ACC112 (cell line): ENCODE data around the gene CDC14A.

Source experiments
- H2AFZ ChIP-seq: fragments of 200-600 bp; sonication (generic); one replicate; pipeline ENCODE4 v1.6.0; 2017; ENCODE audit warnings: antibody characterized with exemption, low read length; ENCODE audit not compliant: unreplicated experiment
- H3K27ac ChIP-seq: fragments of 200-600 bp; sonication (generic); 2 replicates; pipeline ENCODE4 v1.5.1; 2014; ENCODE audit warnings: low read depth, mild to moderate bottlenecking, antibody characterized with exemption, low read length, moderate library complexity
- H3K27me3 ChIP-seq: fragments of 200-600 bp; sonication (generic); 2 replicates; pipeline ENCODE4 v1.6.1; 2014; ENCODE audit warnings: mild to moderate bottlenecking, antibody characterized with exemption, low read length, moderate library complexity, mixed read lengths; ENCODE audit not compliant: insufficient read depth
- H3K36me3 ChIP-seq: fragments of 200-600 bp; sonication (generic); 2 replicates; pipeline ENCODE4 v1.6.1; 2016; ENCODE audit warnings: mild to moderate bottlenecking, antibody characterized with exemption, low read length, moderate library complexity, mixed read lengths; ENCODE audit not compliant: insufficient read depth
- H3K4me1 ChIP-seq: fragments of 200-600 bp; sonication (generic); one replicate; pipeline ENCODE4 v1.6.1; 2016; ENCODE audit warnings: low read length, mixed read lengths; ENCODE audit not compliant: insufficient read depth, unreplicated experiment, control insufficient read depth
- H3K4me3 ChIP-seq: fragments of 200-600 bp; sonication (generic); 2 replicates; pipeline ENCODE4 v1.5.1; 2014; ENCODE audit warnings: mild to moderate bottlenecking, low read depth, low read length
- H3K79me2 ChIP-seq: fragments of 200-600 bp; sonication (generic); one replicate; pipeline ENCODE4 v1.6.0; 2016; ENCODE audit warnings: low read length; ENCODE audit not compliant: control insufficient read depth, unreplicated experiment, insufficient read depth

Gene CDC14A

GRCh38 chr1:100483230-100483629 lies 130.9 kb downstream of the CDC14A start:
- H3K27me3 ChIP-seq = no peaks in the 10 kb centered on the region
- H3K36me3 ChIP-seq = no peaks in the 10 kb centered on the region
- H2AFZ ChIP-seq = no peak overlapping the region
- no peaks in the 10 kb centered on the region for H3K4me1 ChIP-seq
- no peak overlapping the region for H3K27ac ChIP-seq
- H3K79me2 ChIP-seq = no peaks in the 10 kb centered on the region
- H3K4me3 ChIP-seq = no peak overlapping the region

- no peak overlapping the region for H3K4me3 ChIP-seq
- H2AFZ ChIP-seq = no peak overlapping the region
- no peak overlapping the region for H3K27ac ChIP-seq
- H3K27me3 ChIP-seq = no peaks in the 10 kb centered on the region
- H3K4me1 ChIP-seq = no peaks in the 10 kb centered on the region
- H3K79me2 ChIP-seq = no peaks in the 10 kb centered on the region
- no peaks in the 10 kb centered on the region for H3K36me3 ChIP-seq
These were observed 133.6 kb downstream of the CDC14A start for GRCh38 chr1:100485855-100486258.

- Histone ChIP-seq H3K27ac (no peak overlapping the region), H3K79me2 (no peaks in the 10 kb centered on the region), H3K36me3 (0 out of 2 replicates have a peak, but pooled peaks cover 3% of the 10 kb centered on the region), H2AFZ (no peak overlapping the region), H3K4me1 (no peaks in the 10 kb centered on the region), H3K27me3 (no peaks in the 10 kb centered on the region), H3K4me3 (no peak overlapping the region)
These were observed 142.2 kb downstream of the CDC14A start for GRCh38 chr1:100494393-100495084.

GRCh38 chr1:100496896-100497295 lies 144.6 kb downstream of the CDC14A start:
- H3K36me3 ChIP-seq = 0 out of 2 replicates have a peak, but pooled peaks cover 3% of the 10 kb centered on the region
- H3K79me2 ChIP-seq = no peaks in the 10 kb centered on the region
- no peak overlapping the region for H3K27ac ChIP-seq
- no peak overlapping the region for H2AFZ ChIP-seq
- H3K4me1 ChIP-seq = no peaks in the 10 kb centered on the region
- H3K27me3 ChIP-seq = no peaks in the 10 kb centered on the region
- no peak overlapping the region for H3K4me3 ChIP-seq

- no peak overlapping the region for H3K4me3 ChIP-seq
- 0 out of 2 replicates have a peak, but pooled peaks cover 3% of the 10 kb centered on the region for H3K36me3 ChIP-seq
- no peak overlapping the region for H2AFZ ChIP-seq
- no peaks in the 10 kb centered on the region for H3K4me1 ChIP-seq
- H3K27me3 ChIP-seq = no peaks in the 10 kb centered on the region
- H3K79me2 ChIP-seq = no peaks in the 10 kb centered on the region
- no peak overlapping the region for H3K27ac ChIP-seq
These were observed 145.5 kb downstream of the CDC14A start for GRCh38 chr1:100497796-100498195.

- H3K27me3 ChIP-seq = no peaks in the 10 kb centered on the region
- H2AFZ ChIP-seq = no peak overlapping the region
- H3K4me1 ChIP-seq = no peaks in the 10 kb centered on the region
- no peak overlapping the region for H3K27ac ChIP-seq
- H3K36me3 ChIP-seq = 0 out of 2 replicates have a peak, but pooled peaks cover 3% of the 10 kb centered on the region
- H3K4me3 ChIP-seq = no peak overlapping the region
- no peaks in the 10 kb centered on the region for H3K79me2 ChIP-seq
These were observed 147.0 kb downstream of the CDC14A start for GRCh38 chr1:100499194-100499811.

GRCh38 chr1:100502052-100502792 lies 149.9 kb downstream of the CDC14A start:
- H3K4me1 ChIP-seq = no peaks in the 10 kb centered on the region
- H2AFZ ChIP-seq = no peak overlapping the region
- H3K36me3 ChIP-seq = 0 out of 2 replicates have a peak, but pooled peaks cover 3% of the 10 kb centered on the region
- no peak overlapping the region for H3K27ac ChIP-seq
- no peaks in the 10 kb centered on the region for H3K79me2 ChIP-seq
- H3K27me3 ChIP-seq = no peaks in the 10 kb centered on the region
- H3K4me3 ChIP-seq = no peak overlapping the region

- Histone ChIP-seq H3K27me3 (no peaks in the 10 kb centered on the region), H3K4me3 (no peak overlapping the region), H3K27ac (no peak overlapping the region), H2AFZ (no peak overlapping the region), H3K36me3 (no peaks in the 10 kb centered on the region), H3K4me1 (no peaks in the 10 kb centered on the region), H3K79me2 (no peaks in the 10 kb centered on the region)
These were observed 153.9 kb downstream of the CDC14A start for GRCh38 chr1:100506217-100506616.

- no peak overlapping the region for H3K27ac ChIP-seq
- H3K79me2 ChIP-seq = no peaks in the 10 kb centered on the region
- no peak overlapping the region for H2AFZ ChIP-seq
- H3K36me3 ChIP-seq = no peaks in the 10 kb centered on the region
- no peaks in the 10 kb centered on the region for H3K27me3 ChIP-seq
- H3K4me3 ChIP-seq = no peak overlapping the region
- H3K4me1 ChIP-seq = no peaks in the 10 kb centered on the region
These were observed 158.1 kb downstream of the CDC14A start for GRCh38 chr1:100510451-100510850.

GRCh38 chr1:100511058-100511457 lies 158.8 kb downstream of the CDC14A start:
- Histone ChIP-seq H3K4me3 (no peak overlapping the region), H3K36me3 (no peaks in the 10 kb centered on the region), H3K27me3 (no peaks in the 10 kb centered on the region), H3K79me2 (no peaks in the 10 kb centered on the region), H3K4me1 (no peaks in the 10 kb centered on the region), H2AFZ (no peak overlapping the region), H3K27ac (no peak overlapping the region)
